HEK293 (cell line): ENCODE measurements around the gene MAP3K12.

ENCODE experiments used
- HOXD13 ChIP-seq: sonication (generic); formaldehyde crosslinking; IDR thresholded peaks from 2 replicates; pipeline ENCODE4 v1.8.0; 2022; ENCODE audit warnings: missing genetic modification reagents, borderline replicate concordance
- KLF1 ChIP-seq: fragments of 450-650 bp; formaldehyde crosslinking; IDR thresholded peaks from 2 replicates; pipeline ENCODE4 v1.5.1; 2016; ENCODE audit warnings: missing biosample characterization, missing genetic modification characterization
- KLF16 ChIP-seq: fragments of 450-650 bp; formaldehyde crosslinking; IDR thresholded peaks from 2 replicates; pipeline ENCODE4 v1.5.1; 2017; ENCODE audit warnings: missing biosample characterization, missing genetic modification characterization
- OSR2 ChIP-seq: fragments of 450-650 bp; formaldehyde crosslinking; IDR thresholded peaks from 2 replicates; pipeline ENCODE4 v1.5.1; 2016; ENCODE audit warnings: missing biosample characterization, missing genetic modification characterization
- RBAK ChIP-seq: fragments of 450-650 bp; formaldehyde crosslinking; IDR thresholded peaks from 2 replicates; pipeline ENCODE4 v1.5.1; 2016; ENCODE audit warnings: missing biosample characterization, missing genetic modification characterization
- SP3 ChIP-seq: fragments of 450-650 bp; formaldehyde crosslinking; IDR thresholded peaks from 2 replicates; pipeline ENCODE4 v1.5.1; 2016; ENCODE audit warnings: missing biosample characterization, missing genetic modification characterization
- TRIM28 ChIP-seq: IDR thresholded peaks from 2 replicates; pipeline ENCODE4 v1.6.1; 2011; ENCODE audit warnings: low read length, control low read depth, borderline replicate concordance
- ZBTB1 ChIP-seq: fragments of 450-650 bp; formaldehyde crosslinking; IDR thresholded peaks from 2 replicates; pipeline ENCODE4 v1.5.1; 2016; ENCODE audit warnings: missing biosample characterization, missing genetic modification characterization
- ZFP69B ChIP-seq: fragments of 450-650 bp; formaldehyde crosslinking; IDR thresholded peaks from 2 replicates; pipeline ENCODE4 v1.5.1; 2016; ENCODE audit warnings: missing biosample characterization, missing genetic modification characterization
- ZNF133 ChIP-seq: fragments of 450-650 bp; formaldehyde crosslinking; IDR thresholded peaks from 2 replicates; pipeline ENCODE4 v1.5.1; 2016; ENCODE audit warnings: missing biosample characterization, missing genetic modification characterization
- ZNF2 ChIP-seq: fragments of 450-650 bp; formaldehyde crosslinking; IDR thresholded peaks from 2 replicates; pipeline ENCODE4 v1.5.1; 2016; ENCODE audit warnings: missing biosample characterization, missing genetic modification characterization
- ZNF221 ChIP-seq: fragments of 450-650 bp; formaldehyde crosslinking; IDR thresholded peaks from 2 replicates; pipeline ENCODE4 v1.5.1; 2017; ENCODE audit warnings: missing biosample characterization, missing genetic modification characterization, borderline replicate concordance
- ZNF24 ChIP-seq: fragments of 450-650 bp; formaldehyde crosslinking; IDR thresholded peaks from 2 replicates; pipeline ENCODE4 v1.5.1; 2016; ENCODE audit warnings: missing biosample characterization, missing genetic modification characterization
- ZNF350 ChIP-seq: fragments of 450-650 bp; formaldehyde crosslinking; IDR thresholded peaks from 2 replicates; pipeline ENCODE4 v1.5.0; 2017; ENCODE audit warnings: missing biosample characterization, mild to moderate bottlenecking, missing genetic modification characterization
- ZNF510 ChIP-seq: fragments of 450-650 bp; formaldehyde crosslinking; IDR thresholded peaks from 2 replicates; pipeline ENCODE4 v1.5.1; 2018; ENCODE audit warnings: mild to moderate bottlenecking, missing genetic modification characterization, missing biosample characterization; ENCODE audit not compliant: insufficient replicate concordance
- ZNF549 ChIP-seq: fragments of 450-650 bp; IDR thresholded peaks from 2 replicates; pipeline ENCODE4 v1.5.1; 2018; ENCODE audit warnings: missing biosample characterization, missing genetic modification characterization, mild to moderate bottlenecking, inconsistent platforms, moderate library complexity
- ZNF555 ChIP-seq: fragments of 450-650 bp; formaldehyde crosslinking; conservative IDR thresholded peaks from 2 replicates; pipeline ENCODE4 v1.5.1; 2017; ENCODE audit warnings: missing biosample characterization, mild to moderate bottlenecking, missing genetic modification characterization, inconsistent platforms
- ZNF629 ChIP-seq: fragments of 450-650 bp; formaldehyde crosslinking; IDR thresholded peaks from 2 replicates; pipeline ENCODE4 v1.5.1; 2017; ENCODE audit warnings: missing biosample characterization, missing genetic modification characterization
- ZNF677 ChIP-seq: fragments of 450-650 bp; IDR thresholded peaks from 2 replicates; pipeline ENCODE4 v1.5.0; 2018; ENCODE audit warnings: missing biosample characterization, mild to moderate bottlenecking, missing genetic modification characterization, moderate library complexity
- ZNF843 ChIP-seq: fragments of 450-650 bp; formaldehyde crosslinking; IDR thresholded peaks from 2 replicates; pipeline ENCODE4 v1.5.1; 2016; ENCODE audit warnings: missing biosample characterization, missing genetic modification characterization
- ZXDB ChIP-seq: fragments of 450-650 bp; formaldehyde crosslinking; IDR thresholded peaks from 2 replicates; pipeline ENCODE4 v1.5.1; 2016; ENCODE audit warnings: missing biosample characterization, missing genetic modification characterization
- TF ChIP-seq, protein P1 (sequence below): fragments of 450-650 bp; formaldehyde crosslinking; IDR thresholded peaks from 2 replicates; pipeline ENCODE4 v1.5.1; 2016; ENCODE audit warnings: missing biosample characterization, missing genetic modification characterization, borderline replicate concordance
- TF ChIP-seq, protein P2 (sequence below): fragments of 450-650 bp; formaldehyde crosslinking; IDR thresholded peaks from 2 replicates; pipeline ENCODE4 v1.5.1; 2016; ENCODE audit warnings: missing biosample characterization, missing genetic modification characterization
- TF ChIP-seq, protein P3 (sequence below): fragments of 450-650 bp; formaldehyde crosslinking; conservative IDR thresholded peaks from 2 replicates; pipeline ENCODE4 v1.5.1; 2016; ENCODE audit warnings: low read depth, missing biosample characterization, missing genetic modification characterization
- TF ChIP-seq, protein P4 (sequence below): fragments of 450-650 bp; formaldehyde crosslinking; IDR thresholded peaks from 2 replicates; pipeline ENCODE4 v1.5.1; 2016; ENCODE audit warnings: missing biosample characterization, missing genetic modification characterization, low read depth
- TF ChIP-seq, protein P5 (sequence below): sonication (generic); formaldehyde crosslinking; IDR thresholded peaks from 2 replicates; pipeline ENCODE4 v1.8.1; 2022; ENCODE audit warnings: mild to moderate bottlenecking, moderate library complexity, missing genetic modification reagents
- TF ChIP-seq, protein P6 (sequence below): fragments of 450-650 bp; formaldehyde crosslinking; IDR thresholded peaks from 2 replicates; pipeline ENCODE4 v1.5.1; 2017; ENCODE audit warnings: missing biosample characterization, missing genetic modification characterization

The MAP3K12 gene

DNA sequence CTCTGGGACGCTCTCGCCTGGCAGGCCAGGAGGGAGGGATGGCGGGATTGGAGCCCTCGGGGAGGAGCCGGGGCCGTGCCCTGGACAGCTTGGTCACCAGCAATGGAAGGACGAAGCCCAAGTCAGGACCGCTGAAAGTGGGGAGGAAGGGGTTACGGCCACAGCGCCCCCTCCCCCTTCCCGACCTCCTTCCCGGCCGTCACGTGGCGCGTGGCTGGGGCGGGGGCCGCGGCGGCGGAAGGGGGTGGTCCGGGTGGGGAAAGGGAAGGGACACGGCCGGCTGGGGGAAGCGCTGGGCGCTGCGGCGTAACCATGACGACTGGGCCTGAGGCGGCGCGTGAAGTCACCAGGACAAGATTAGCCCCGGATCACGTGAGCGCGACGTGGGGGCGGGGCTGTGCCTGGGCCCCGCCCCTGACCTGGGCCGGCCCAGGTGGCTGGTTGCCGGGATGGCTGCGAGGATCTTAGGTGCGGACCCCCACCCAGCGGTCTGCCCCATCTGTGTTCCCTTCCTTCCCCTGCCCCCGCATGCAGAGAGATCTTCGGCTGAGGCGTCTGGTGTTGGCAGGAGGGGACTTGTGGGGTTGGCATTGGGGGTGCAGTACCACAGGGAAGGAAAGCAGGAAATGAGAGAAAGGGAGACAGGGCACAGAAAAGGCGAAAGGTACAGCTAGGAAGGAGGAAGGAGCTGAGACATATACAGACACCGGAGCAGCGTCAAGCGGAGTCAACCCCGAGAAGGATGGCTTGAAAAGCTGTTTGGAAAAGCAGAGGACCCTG, 6.2 kb downstream of the MAP3K12 start (continued):
- TF ChIP-seq, protein P1, sequence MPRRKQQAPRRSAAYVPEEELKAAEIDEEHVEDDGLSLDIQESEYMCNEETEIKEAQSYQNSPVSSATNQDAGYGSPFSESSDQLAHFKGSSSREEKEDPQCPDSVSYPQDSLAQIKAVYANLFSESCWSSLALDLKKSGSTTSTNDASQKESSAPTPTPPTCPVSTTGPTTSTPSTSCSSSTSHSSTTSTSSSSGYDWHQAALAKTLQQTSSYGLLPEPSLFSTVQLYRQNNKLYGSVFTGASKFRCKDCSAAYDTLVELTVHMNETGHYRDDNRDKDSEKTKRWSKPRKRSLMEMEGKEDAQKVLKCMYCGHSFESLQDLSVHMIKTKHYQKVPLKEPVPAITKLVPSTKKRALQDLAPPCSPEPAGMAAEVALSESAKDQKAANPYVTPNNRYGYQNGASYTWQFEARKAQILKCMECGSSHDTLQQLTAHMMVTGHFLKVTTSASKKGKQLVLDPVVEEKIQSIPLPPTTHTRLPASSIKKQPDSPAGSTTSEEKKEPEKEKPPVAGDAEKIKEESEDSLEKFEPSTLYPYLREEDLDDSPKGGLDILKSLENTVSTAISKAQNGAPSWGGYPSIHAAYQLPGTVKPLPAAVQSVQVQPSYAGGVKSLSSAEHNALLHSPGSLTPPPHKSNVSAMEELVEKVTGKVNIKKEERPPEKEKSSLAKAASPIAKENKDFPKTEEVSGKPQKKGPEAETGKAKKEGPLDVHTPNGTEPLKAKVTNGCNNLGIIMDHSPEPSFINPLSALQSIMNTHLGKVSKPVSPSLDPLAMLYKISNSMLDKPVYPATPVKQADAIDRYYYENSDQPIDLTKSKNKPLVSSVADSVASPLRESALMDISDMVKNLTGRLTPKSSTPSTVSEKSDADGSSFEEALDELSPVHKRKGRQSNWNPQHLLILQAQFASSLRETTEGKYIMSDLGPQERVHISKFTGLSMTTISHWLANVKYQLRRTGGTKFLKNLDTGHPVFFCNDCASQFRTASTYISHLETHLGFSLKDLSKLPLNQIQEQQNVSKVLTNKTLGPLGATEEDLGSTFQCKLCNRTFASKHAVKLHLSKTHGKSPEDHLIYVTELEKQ (tag by site-specific recombination): no peak
- TF ChIP-seq HOXD13 (CRISPR knock-in tag) (no peak), ZBTB1 (tag by site-specific recombination) (no peak), SP3 (tag by site-specific recombination) (peak; percentile 93), ZNF221 (no peak), TRIM28 (no peak), ZNF24 (tag by site-specific recombination) (no peak), ZNF350 (no peak), OSR2 (no peak), KLF1 (tag by site-specific recombination) (peak; percentile 75), ZNF510 (tag by site-specific recombination) (no peak), RBAK (tag by site-specific recombination) (no peak), KLF16 (tag by site-specific recombination) (0 out of 2 replicates have a peak, but pooled peaks have one; percentile 74), ZFP69B (tag by site-specific recombination) (no peak), ZNF629 (peak; percentile 50), ZXDB (no peak), ZNF843 (tag by site-specific recombination) (peak; percentile 62; the same call in 1 of the 2 replicates), ZNF549 (tag by site-specific recombination) (no peak), ZNF555 (tag by site-specific recombination) (no peak), ZNF677 (tag by site-specific recombination) (no peak), ZNF133 (tag by site-specific recombination) (no peak), ZNF2 (tag by site-specific recombination) (no peak)
- TF ChIP-seq, protein P2, sequence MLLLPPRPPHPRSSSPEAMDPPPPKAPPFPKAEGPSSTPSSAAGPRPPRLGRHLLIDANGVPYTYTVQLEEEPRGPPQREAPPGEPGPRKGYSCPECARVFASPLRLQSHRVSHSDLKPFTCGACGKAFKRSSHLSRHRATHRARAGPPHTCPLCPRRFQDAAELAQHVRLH (tag by site-specific recombination): no peak
- TF ChIP-seq, protein P3, sequence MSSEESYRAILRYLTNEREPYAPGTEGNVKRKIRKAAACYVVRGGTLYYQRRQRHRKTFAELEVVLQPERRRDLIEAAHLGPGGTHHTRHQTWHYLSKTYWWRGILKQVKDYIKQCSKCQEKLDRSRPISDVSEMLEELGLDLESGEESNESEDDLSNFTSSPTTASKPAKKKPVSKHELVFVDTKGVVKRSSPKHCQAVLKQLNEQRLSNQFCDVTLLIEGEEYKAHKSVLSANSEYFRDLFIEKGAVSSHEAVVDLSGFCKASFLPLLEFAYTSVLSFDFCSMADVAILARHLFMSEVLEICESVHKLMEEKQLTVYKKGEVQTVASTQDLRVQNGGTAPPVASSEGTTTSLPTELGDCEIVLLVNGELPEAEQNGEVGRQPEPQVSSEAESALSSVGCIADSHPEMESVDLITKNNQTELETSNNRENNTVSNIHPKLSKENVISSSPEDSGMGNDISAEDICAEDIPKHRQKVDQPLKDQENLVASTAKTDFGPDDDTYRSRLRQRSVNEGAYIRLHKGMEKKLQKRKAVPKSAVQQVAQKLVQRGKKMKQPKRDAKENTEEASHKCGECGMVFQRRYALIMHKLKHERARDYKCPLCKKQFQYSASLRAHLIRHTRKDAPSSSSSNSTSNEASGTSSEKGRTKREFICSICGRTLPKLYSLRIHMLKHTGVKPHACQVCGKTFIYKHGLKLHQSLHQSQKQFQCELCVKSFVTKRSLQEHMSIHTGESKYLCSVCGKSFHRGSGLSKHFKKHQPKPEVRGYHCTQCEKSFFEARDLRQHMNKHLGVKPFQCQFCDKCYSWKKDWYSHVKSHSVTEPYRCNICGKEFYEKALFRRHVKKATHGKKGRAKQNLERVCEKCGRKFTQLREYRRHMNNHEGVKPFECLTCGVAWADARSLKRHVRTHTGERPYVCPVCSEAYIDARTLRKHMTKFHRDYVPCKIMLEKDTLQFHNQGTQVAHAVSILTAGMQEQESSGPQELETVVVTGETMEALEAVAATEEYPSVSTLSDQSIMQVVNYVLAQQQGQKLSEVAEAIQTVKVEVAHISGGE: peak; percentile 43; the same call in 1 of the 2 replicates
- TF ChIP-seq, protein P4, sequence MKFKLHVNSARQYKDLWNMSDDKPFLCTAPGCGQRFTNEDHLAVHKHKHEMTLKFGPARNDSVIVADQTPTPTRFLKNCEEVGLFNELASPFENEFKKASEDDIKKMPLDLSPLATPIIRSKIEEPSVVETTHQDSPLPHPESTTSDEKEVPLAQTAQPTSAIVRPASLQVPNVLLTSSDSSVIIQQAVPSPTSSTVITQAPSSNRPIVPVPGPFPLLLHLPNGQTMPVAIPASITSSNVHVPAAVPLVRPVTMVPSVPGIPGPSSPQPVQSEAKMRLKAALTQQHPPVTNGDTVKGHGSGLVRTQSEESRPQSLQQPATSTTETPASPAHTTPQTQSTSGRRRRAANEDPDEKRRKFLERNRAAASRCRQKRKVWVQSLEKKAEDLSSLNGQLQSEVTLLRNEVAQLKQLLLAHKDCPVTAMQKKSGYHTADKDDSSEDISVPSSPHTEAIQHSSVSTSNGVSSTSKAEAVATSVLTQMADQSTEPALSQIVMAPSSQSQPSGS (tag by site-specific recombination): no peak
- TF ChIP-seq, protein P5, sequence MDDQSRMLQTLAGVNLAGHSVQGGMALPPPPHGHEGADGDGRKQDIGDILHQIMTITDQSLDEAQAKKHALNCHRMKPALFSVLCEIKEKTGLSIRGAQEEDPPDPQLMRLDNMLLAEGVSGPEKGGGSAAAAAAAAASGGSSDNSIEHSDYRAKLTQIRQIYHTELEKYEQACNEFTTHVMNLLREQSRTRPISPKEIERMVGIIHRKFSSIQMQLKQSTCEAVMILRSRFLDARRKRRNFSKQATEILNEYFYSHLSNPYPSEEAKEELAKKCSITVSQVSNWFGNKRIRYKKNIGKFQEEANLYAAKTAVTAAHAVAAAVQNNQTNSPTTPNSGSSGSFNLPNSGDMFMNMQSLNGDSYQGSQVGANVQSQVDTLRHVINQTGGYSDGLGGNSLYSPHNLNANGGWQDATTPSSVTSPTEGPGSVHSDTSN: no peak
- TF ChIP-seq, protein P6, sequence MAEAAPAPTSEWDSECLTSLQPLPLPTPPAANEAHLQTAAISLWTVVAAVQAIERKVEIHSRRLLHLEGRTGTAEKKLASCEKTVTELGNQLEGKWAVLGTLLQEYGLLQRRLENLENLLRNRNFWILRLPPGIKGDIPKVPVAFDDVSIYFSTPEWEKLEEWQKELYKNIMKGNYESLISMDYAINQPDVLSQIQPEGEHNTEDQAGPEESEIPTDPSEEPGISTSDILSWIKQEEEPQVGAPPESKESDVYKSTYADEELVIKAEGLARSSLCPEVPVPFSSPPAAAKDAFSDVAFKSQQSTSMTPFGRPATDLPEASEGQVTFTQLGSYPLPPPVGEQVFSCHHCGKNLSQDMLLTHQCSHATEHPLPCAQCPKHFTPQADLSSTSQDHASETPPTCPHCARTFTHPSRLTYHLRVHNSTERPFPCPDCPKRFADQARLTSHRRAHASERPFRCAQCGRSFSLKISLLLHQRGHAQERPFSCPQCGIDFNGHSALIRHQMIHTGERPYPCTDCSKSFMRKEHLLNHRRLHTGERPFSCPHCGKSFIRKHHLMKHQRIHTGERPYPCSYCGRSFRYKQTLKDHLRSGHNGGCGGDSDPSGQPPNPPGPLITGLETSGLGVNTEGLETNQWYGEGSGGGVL (tag by site-specific recombination): peak; percentile 87
